SK-N-SH (cell line): Measurements from ENCODE around the gene CST3. TPM values are rescaled to one million over a fixed set of nuclear protein-coding genes. Genes with fewer than 3 reads are reported as not detected.

Experiments
- CTCF ChIA-PET: fragments of 300-600, 350-600 bp; formaldehyde crosslinking; extraction: SDS; loops from one replicate; lab custom pipeline; 2021; lab: Yijun Ruan, JAX
- POLR2A ChIA-PET: fragments of 350-600 bp; sonication (Branson Sonifier 250); formaldehyde crosslinking; extraction: SDS; loops from one replicate; lab custom pipeline; 2020; ENCODE audit warnings: antibody characterized with exemption, inconsistent platforms; lab: Yijun Ruan, JAX
- DNase-seq: peaks from one replicate; pipeline ENCODE4 v3.0.0; 2012
- H2AFZ ChIP-seq: fragments of 200-600 bp; sonication (generic); 2 replicates; pipeline ENCODE4 v1.8.1; 2016; ENCODE audit warnings: antibody characterized with exemption, mild to moderate bottlenecking, low read depth
- H3F3A ChIP-seq: fragments of 200-600 bp; sonication (generic); replicated peaks from 2 replicates; pipeline ENCODE3; 2016; ENCODE audit warnings: antibody characterized with exemption, mild to moderate bottlenecking; ENCODE audit not compliant: insufficient read depth
- H3K27ac ChIP-seq, 2 experiments: fragments of 200-500 bp in 1 of 2; fragments of 200-600 bp in 1 of 2; sonication (Bioruptor generic) in 1 of 2; sonication (generic), shearing (Covaris generic) in 1 of 2; 2 replicates each; pipeline versions ENCODE4 v1.5.1 to v1.6.1; 2014 to 2016; ENCODE audit warnings: low read depth in 2 of 2, inconsistent platforms in 1 of 2, low read length in 1 of 2, mild to moderate bottlenecking in 1 of 2, mixed read lengths in 1 of 2
- H3K27me3 ChIP-seq: fragments of 200-600 bp; sonication (generic), shearing (Covaris generic); 2 replicates; pipeline ENCODE4 v1.6.1; 2016; ENCODE audit warnings: mixed run types; ENCODE audit not compliant: insufficient read depth
- H3K36me3 ChIP-seq, 2 experiments: fragments of 200-500 bp in 1 of 2; fragments of 200-600 bp in 1 of 2; sonication (Bioruptor generic) in 1 of 2; sonication (generic) in 1 of 2; replicated peaks in 1 of 2; 2 replicates each; pipeline versions ENCODE3 to v1.5.1; 2014 to 2016; ENCODE audit warnings: low read length in 1 of 2, mild to moderate bottlenecking in 1 of 2; ENCODE audit not compliant: insufficient read depth in 2 of 2, control insufficient read depth in 1 of 2
- H3K4me1 ChIP-seq, 2 experiments: fragments of 200-500 bp in 1 of 2; fragments of 200-600 bp in 1 of 2; sonication (Bioruptor generic) in 1 of 2; sonication (generic), shearing (Covaris generic) in 1 of 2; 2 replicates each; pipeline versions ENCODE4 v1.5.1 to v1.6.1; 2014 to 2016; ENCODE audit warnings: low read depth in 1 of 2, low read length in 1 of 2, mixed run types in 1 of 2; ENCODE audit not compliant: insufficient read depth in 2 of 2, control insufficient read depth in 1 of 2
- H3K4me2 ChIP-seq: fragments of 200-600 bp; sonication (generic), shearing (Covaris generic); 2 replicates; pipeline ENCODE4 v1.6.1; 2017; ENCODE audit warnings: mixed run types
- H3K4me3 ChIP-seq, 2 experiments: fragments of 200-500 bp in 1 of 2; fragments of 200-600 bp in 1 of 2; sonication (Bioruptor generic) in 1 of 2; sonication (generic), shearing (Covaris generic) in 1 of 2; 2 replicates each; pipeline versions ENCODE4 v1.5.1 to v1.8.1; 2014 to 2016; ENCODE audit warnings: low read depth in 2 of 2, inconsistent platforms in 1 of 2, low read length in 1 of 2, mild to moderate bottlenecking in 1 of 2, mixed read lengths in 1 of 2, moderate library complexity in 1 of 2
- H3K79me2 ChIP-seq: fragments of 200-600 bp; sonication (generic); 2 replicates; pipeline ENCODE4 v1.8.1; 2017; ENCODE audit warnings: mild to moderate bottlenecking; ENCODE audit not compliant: insufficient read depth
- H3K9ac ChIP-seq: fragments of 200-600 bp; sonication (generic); 2 replicates; pipeline ENCODE4 v1.6.1; 2017; ENCODE audit warnings: mixed run types
- H3K9me2 ChIP-seq: fragments of 200-600 bp; sonication (generic); 2 replicates; pipeline ENCODE4 v1.6.1; 2017; ENCODE audit warnings: mixed run types
- H3K9me3 ChIP-seq: fragments of 200-600 bp; sonication (generic); 2 replicates; pipeline ENCODE4 v1.6.1; 2017; ENCODE audit warnings: mixed run types, mild to moderate bottlenecking, moderate library complexity
- H4K20me1 ChIP-seq: fragments of 200-600 bp; sonication (generic); 2 replicates; pipeline ENCODE4 v1.6.1; 2017; ENCODE audit warnings: mild to moderate bottlenecking, mixed run types; ENCODE audit not compliant: insufficient read depth
- EZH2phosphoT487 ChIP-seq: fragments of 200-600 bp; sonication (generic); IDR thresholded peaks from 2 replicates; pipeline ENCODE4 v1.6.1; 2017; ENCODE audit warnings: low read depth, mixed run types, mild to moderate bottlenecking, antibody characterized with exemption, moderate library complexity, borderline replicate concordance
- FOXM1 ChIP-seq: IDR thresholded peaks from 2 replicates; pipeline ENCODE4 v1.4.0; 2012; ENCODE audit warnings: low read depth, mild to moderate bottlenecking
- GABPA ChIP-seq: IDR thresholded peaks from 2 replicates; pipeline ENCODE4 v1.4.0; 2012; ENCODE audit warnings: low read depth, mild to moderate bottlenecking
- IRF3 ChIP-seq: fragments of 150-350 bp; IDR thresholded peaks from 2 replicates; pipeline ENCODE4 v1.6.1; 2016; ENCODE audit warnings: mild to moderate bottlenecking, low read depth, low read length
- MXI1 ChIP-seq: IDR thresholded peaks from 2 replicates; pipeline ENCODE4 v1.6.1; 2012; ENCODE audit warnings: mild to moderate bottlenecking, low read depth, low read length, improper control_type of control experiment
- NFIC ChIP-seq: IDR thresholded peaks from 2 replicates; pipeline ENCODE4 v1.4.0; 2012; ENCODE audit warnings: borderline replicate concordance
- POLR2AphosphoS5 ChIP-seq: IDR thresholded peaks from 2 replicates; pipeline ENCODE4 v1.6.1; 2012; ENCODE audit warnings: low read depth, low read length
- RCOR1 ChIP-seq: fragments of 150-350 bp; IDR thresholded peaks from 2 replicates; pipeline ENCODE4 v1.6.1; 2017; ENCODE audit warnings: antibody characterized with exemption, low read length
- REST ChIP-seq: IDR thresholded peaks from 2 replicates; pipeline ENCODE4 v1.6.1; 2012; ENCODE audit warnings: mild to moderate bottlenecking, low read depth, low read length, moderate library complexity
- RXRA ChIP-seq: IDR thresholded peaks from 2 replicates; pipeline ENCODE4 v1.4.0; 2012; ENCODE audit warnings: low read depth, mild to moderate bottlenecking, borderline replicate concordance
- YY1 ChIP-seq: IDR thresholded peaks from 2 replicates; pipeline ENCODE4 v1.4.0; 2012; ENCODE audit warnings: low read depth, mild to moderate bottlenecking
- WGBS: methylation state at CpG from one replicate; pipeline ENCODE4 v1.1.6; 2017; ENCODE audit warnings: low lambda C conversion rate; 5-methylcytosine and 5-hydroxymethylcytosine counted together
- polyA plus RNA-seq, 3 experiments: library from polyadenylated mRNA; depleted of rRNA; stranded (reverse); fragments of >200 nt; gene quantifications; 2 replicates each; pipeline ENCODE4 v1.2.3, GENCODE V29; 2012

CST3 gene
- polyA plus RNA-seq, 1 of the 3 experiments (the other 2 are of a cell fraction) = 428 TPM

- TF ChIP-seq FOXM1 = no peak
- no peak for TF ChIP-seq NFIC
- no peak for TF ChIP-seq YY1
- TF ChIP-seq RCOR1 = no peak
- TF ChIP-seq, all 33 proteins: peak for 0
- Histone ChIP-seq H3K27ac (no peak overlapping the region), H4K20me1 (peaks cover 5% of the 10 kb centered on the region; the same call in 1 of the 2 replicates), H3K9ac (no peak overlapping the region), H3K4me3 (no peak overlapping the region), H3K9me2 (no peaks in the 10 kb centered on the region), H3K4me1 (peaks cover under 1 to 4% of the 10 kb centered on the region in 2 experiments; a peak in 1 of 4 replicates), H3K36me3 (peaks cover 0 to 13% of the 10 kb centered on the region in 2 experiments), H2AFZ (no peak overlapping the region), H3F3A (no peaks in the 10 kb centered on the region), H3K79me2 (peaks cover 11% of the 10 kb centered on the region), H3K27me3 (no peaks in the 10 kb centered on the region), H3K4me2 (no peak overlapping the region), H3K9me3 (no peaks in the 10 kb centered on the region)
- 95% methylated on average over 9 of the region's 9 CpGs for WGBS
- no peak for DNase-seq
- POLR2A ChIA-PET = no interaction called here
- CTCF ChIA-PET = interaction anchor here (1.1 kb wide), 1 partner anchor 25 kb away, joined by 3 read pairs; no protein-coding TSS in a partner anchor
These were observed 6.4 kb downstream of the CST3 start for GRCh38 chr20:23631226-23631822.

GRCh38 chr20:23630392-23630849 lies 7.3 kb downstream of the CST3 start:
- H3K27ac ChIP-seq = no peak overlapping the region
- no peak overlapping the region for H2AFZ ChIP-seq
- peaks cover 6% of the 10 kb centered on the region; the same call in 1 of the 2 replicates for H3K79me2 ChIP-seq
- ChIA-PET POLR2A (no interaction called here), CTCF (interaction anchor here (1.1 to 1.7 kb wide), 2 partner anchors 23 to 24 kb away, joined by 3 to 4 read pairs; no protein-coding TSS in a partner anchor)
- TF ChIP-seq IRF3 (no peak), EZH2phosphoT487 (no peak), MXI1 (no peak), GABPA (no peak), RXRA (no peak), POLR2AphosphoS5 (no peak), REST (no peak)
- 89% methylated on average over 4 of the region's 4 CpGs for WGBS
- H3K9me2 ChIP-seq = no peaks in the 10 kb centered on the region
- no peak overlapping the region for H3K4me2 ChIP-seq
- no peaks in the 10 kb centered on the region; a peak in 1 of 4 replicates for H3K4me1 ChIP-seq
- H3K4me3 ChIP-seq = no peak overlapping the region
- DNase-seq = no peak
- H3K9ac ChIP-seq = no peak overlapping the region
- H3K36me3 ChIP-seq = peaks cover 0 to 13% of the 10 kb centered on the region in 2 experiments
- no peaks in the 10 kb centered on the region for H3F3A ChIP-seq
- H3K9me3 ChIP-seq = no peaks in the 10 kb centered on the region
- no peaks in the 10 kb centered on the region for H3K27me3 ChIP-seq
- H4K20me1 ChIP-seq = no peaks in the 10 kb centered on the region
